Caco-2 (cell line): ENCODE measurements around the gene TBCK. TPM values are rescaled to one million over a fixed set of nuclear protein-coding genes. Genes with fewer than 3 reads are reported as not detected.

Source experiments
- BruUV-seq: library from RNA; stranded (reverse); fragments of 400-500 nt; replicated peaks from 2 replicates; lab custom pipeline; 2021; lab: Mats Ljungman, UMichigan
- CTCF ChIA-PET: fragments of 300-600 bp; sonication (Branson Sonifier 250); formaldehyde crosslinking; loops from one replicate; lab custom pipeline; 2022; ENCODE audit warnings: antibody characterized with exemption; lab: Charles Lee
- POLR2A ChIA-PET: fragments of 300-600 bp; sonication (Branson Sonifier 250); formaldehyde crosslinking; loops from one replicate; lab custom pipeline; 2022; ENCODE audit warnings: antibody characterized with exemption; lab: Charles Lee
- DNase-seq, 2 experiments: peaks; one replicate each; pipeline versions ENCODE4 v3.0.0 to v3.0.0-alpha.2; 2020 to 2022
- H3K27me3 ChIP-seq: replicated peaks from 2 replicates; pipeline ENCODE4 v1.6.0; 2011; ENCODE audit warnings: low read length; ENCODE audit not compliant: control insufficient read depth, insufficient read depth
- H3K36me3 ChIP-seq: 2 replicates; pipeline ENCODE4 v1.5.1; 2011; ENCODE audit warnings: low read length; ENCODE audit not compliant: control insufficient read depth, insufficient read depth
- H3K4me1 ChIP-seq: fragments of 250-450 bp; sonication (Bioruptor Pico); 2 replicates; pipeline ENCODE4 v1.5.1; 2020; ENCODE audit warnings: mild to moderate bottlenecking
- H3K4me3 ChIP-seq: 2 replicates; pipeline ENCODE4 v1.5.1; 2011; ENCODE audit warnings: low read depth, mild to moderate bottlenecking, control low read depth, low read length
- H3K9me3 ChIP-seq: fragments of 250-450 bp; sonication (Bioruptor Pico); 2 replicates; pipeline ENCODE4 v1.5.1; 2020; ENCODE audit warnings: mild to moderate bottlenecking, moderate library complexity
- H3K27ac Mint-ChIP-seq: one replicate; pipeline ENCODE4 v1.8.0; 2022; ENCODE audit warnings: mixed read lengths; ENCODE audit not compliant: unreplicated experiment
- H3K27me3 Mint-ChIP-seq: one replicate; pipeline ENCODE4 v1.8.0; 2022; ENCODE audit warnings: mixed read lengths; ENCODE audit not compliant: insufficient read depth, unreplicated experiment
- H3K36me3 Mint-ChIP-seq: one replicate; pipeline ENCODE4 v1.8.0; 2022; ENCODE audit warnings: mild to moderate bottlenecking, mixed read lengths; ENCODE audit not compliant: insufficient read depth, unreplicated experiment
- H3K4me1 Mint-ChIP-seq: one replicate; pipeline ENCODE4 v1.8.0; 2022; ENCODE audit warnings: low read depth, mixed read lengths; ENCODE audit not compliant: unreplicated experiment
- H3K4me3 Mint-ChIP-seq: one replicate; pipeline ENCODE4 v1.8.0; 2022; ENCODE audit warnings: mild to moderate bottlenecking, moderate library complexity, mixed read lengths; ENCODE audit not compliant: unreplicated experiment
- H3K9me3 Mint-ChIP-seq: one replicate; pipeline ENCODE4 v1.8.0; 2022; ENCODE audit warnings: mixed read lengths; ENCODE audit not compliant: unreplicated experiment
- CTCF ChIP-seq, 2 experiments: fragments of 200-600 bp in 1 of 2; IDR thresholded peaks; 1 replicate in 1 of 2; 2 replicates in 1 of 2; pipeline versions ENCODE4 v1.5.1 to v1.8.0; 2011 to 2022; ENCODE audit warnings: antibody characterized with exemption in 1 of 2, control low read depth in 1 of 2, inconsistent platforms in 1 of 2, low read depth in 1 of 2, low read length in 1 of 2, mild to moderate bottlenecking in 1 of 2, moderate library complexity in 1 of 2; ENCODE audit not compliant: insufficient read depth in 1 of 2, severe bottlenecking in 1 of 2, unreplicated experiment in 1 of 2
- intact Hi-C: fragments of 100-400 bp; cut with micrococcal nuclease; formaldehyde crosslinking; loops from one replicate; pipeline ENCODE4 v1.10.0; 2022; ENCODE audit not compliant: unreplicated experiment
- total RNA-seq: library from RNA; stranded (reverse); gene quantifications from 2 replicates; pipeline ENCODE4 v1.2.3, GENCODE V29; 2022

TBCK gene
- total RNA-seq, 1 experiment from 2014 or later = 51.1 TPM

GRCh38 chr4:106095408-106095807 is 220.6 kb downstream of the TBCK start:
- peaks cover 17% of the 10 kb centered on the region for H3K36me3 Mint-ChIP-seq
- no peak for DNase-seq
- Histone ChIP-seq H3K36me3 (no peaks in the 10 kb centered on the region; the same call in 1 of the 2 replicates), H3K9me3 (peaks cover 7% of the 10 kb centered on the region; the same call in 1 of the 2 replicates), H3K27me3 (no peaks in the 10 kb centered on the region), H3K4me3 (no peak overlapping the region), H3K4me1 (no peaks in the 10 kb centered on the region)
- no peaks in the 10 kb centered on the region for H3K27me3 Mint-ChIP-seq
- H3K4me1 Mint-ChIP-seq = peaks cover 14% of the 10 kb centered on the region
- H3K4me3 Mint-ChIP-seq = no peak overlapping the region
- H3K9me3 Mint-ChIP-seq = peaks cover 20% of the 10 kb centered on the region
- intact Hi-C loops = no loop called here
- BruUV-seq = no TSS peak
- no peak for TF ChIP-seq CTCF (IDR thresholded peaks at IDR 0.05; ENCODE audit: insufficient read depth in 1 of 2, low read depth in 1 of 2, low read length in 1 of 2, severe bottlenecking in 1 of 2, unreplicated experiment in 1 of 2)
- ChIA-PET CTCF (no interaction called here), POLR2A (no interaction called here)
- H3K27ac Mint-ChIP-seq = no peak overlapping the region

GRCh38 chr4:106092361-106093040 is 223.5 kb downstream of the TBCK start:
- Histone ChIP-seq H3K4me1 (no peaks in the 10 kb centered on the region), H3K9me3 (peaks cover 7% of the 10 kb centered on the region; the same call in 1 of the 2 replicates), H3K4me3 (no peak overlapping the region), H3K27me3 (no peaks in the 10 kb centered on the region), H3K36me3 (no peaks in the 10 kb centered on the region; the same call in 1 of the 2 replicates)
- H3K27me3 Mint-ChIP-seq = no peaks in the 10 kb centered on the region
- ChIA-PET POLR2A (no interaction called here), CTCF (no interaction called here)
- TF ChIP-seq CTCF (IDR thresholded peaks at IDR 0.05; ENCODE audit: insufficient read depth in 1 of 2, low read depth in 1 of 2, low read length in 1 of 2, severe bottlenecking in 1 of 2, unreplicated experiment in 1 of 2) = no peak
- intact Hi-C loops = no loop called here
- peaks cover 30% of the 10 kb centered on the region for H3K9me3 Mint-ChIP-seq
- no peak overlapping the region for H3K27ac Mint-ChIP-seq
- DNase-seq = no peak
- BruUV-seq = no TSS peak
- no peak overlapping the region for H3K4me3 Mint-ChIP-seq
- H3K36me3 Mint-ChIP-seq = peaks cover 31% of the 10 kb centered on the region
- peaks cover 14% of the 10 kb centered on the region for H3K4me1 Mint-ChIP-seq

- no peaks in the 10 kb centered on the region for H3K27me3 Mint-ChIP-seq
- Histone ChIP-seq H3K9me3 (peaks cover 7% of the 10 kb centered on the region; the same call in 1 of the 2 replicates), H3K36me3 (no peaks in the 10 kb centered on the region; the same call in 1 of the 2 replicates), H3K27me3 (no peaks in the 10 kb centered on the region), H3K4me1 (no peaks in the 10 kb centered on the region), H3K4me3 (no peak overlapping the region)
- H3K9me3 Mint-ChIP-seq = peaks cover 30% of the 10 kb centered on the region
- intact Hi-C loops = no loop called here
- ChIA-PET CTCF (no interaction called here), POLR2A (no interaction called here)
- no peak overlapping the region for H3K4me3 Mint-ChIP-seq
- peaks cover 6% of the 10 kb centered on the region for H3K4me1 Mint-ChIP-seq
- TF ChIP-seq CTCF (IDR thresholded peaks at IDR 0.05; ENCODE audit: insufficient read depth in 1 of 2, low read depth in 1 of 2, low read length in 1 of 2, severe bottlenecking in 1 of 2, unreplicated experiment in 1 of 2) = no peak
- no peak overlapping the region for H3K27ac Mint-ChIP-seq
- peaks cover 31% of the 10 kb centered on the region for H3K36me3 Mint-ChIP-seq
- BruUV-seq = no TSS peak
- no peak for DNase-seq
Measured at GRCh38 chr4:106090826-106091225, 225.2 kb downstream of the TBCK start.
